HG03159 (cell line): ENCODE measurements around the gene ZNF311.
"Not testable (repeated sequence)": the region's sequence is repeated elsewhere in the genome, so short reads cannot be mapped to it uniquely, and the experiment has no call there.

Experiments used
- ATAC-seq: cut with Tn5 transposase; IDR thresholded peaks from one replicate; pipeline ENCODE4 v1.9.1; 2021; ENCODE audit warnings: mild to moderate bottlenecking, moderate library complexity; ENCODE audit not compliant: unreplicated experiment

Gene ZNF311

DNA sequence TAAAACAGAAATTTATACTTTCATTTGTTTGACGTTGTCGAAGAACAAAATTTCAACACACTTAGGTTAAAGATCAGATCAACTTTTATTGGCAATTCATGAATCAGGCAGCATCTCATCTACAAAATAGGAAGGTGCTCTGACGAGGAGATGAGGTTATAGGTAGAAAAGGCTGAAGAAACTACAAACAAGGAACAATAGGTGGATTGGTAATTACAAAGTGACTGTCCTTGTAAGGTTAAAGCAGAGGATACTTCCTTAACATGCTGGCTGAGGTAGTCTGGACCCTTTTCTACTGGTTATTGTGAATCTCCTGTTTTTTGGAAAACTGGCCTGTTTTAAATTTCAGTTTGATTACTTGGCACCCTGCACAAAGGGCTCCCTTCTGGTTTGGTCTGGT, 48.8 kb downstream of the ZNF311 start:
- no peak for ATAC-seq

DNA sequence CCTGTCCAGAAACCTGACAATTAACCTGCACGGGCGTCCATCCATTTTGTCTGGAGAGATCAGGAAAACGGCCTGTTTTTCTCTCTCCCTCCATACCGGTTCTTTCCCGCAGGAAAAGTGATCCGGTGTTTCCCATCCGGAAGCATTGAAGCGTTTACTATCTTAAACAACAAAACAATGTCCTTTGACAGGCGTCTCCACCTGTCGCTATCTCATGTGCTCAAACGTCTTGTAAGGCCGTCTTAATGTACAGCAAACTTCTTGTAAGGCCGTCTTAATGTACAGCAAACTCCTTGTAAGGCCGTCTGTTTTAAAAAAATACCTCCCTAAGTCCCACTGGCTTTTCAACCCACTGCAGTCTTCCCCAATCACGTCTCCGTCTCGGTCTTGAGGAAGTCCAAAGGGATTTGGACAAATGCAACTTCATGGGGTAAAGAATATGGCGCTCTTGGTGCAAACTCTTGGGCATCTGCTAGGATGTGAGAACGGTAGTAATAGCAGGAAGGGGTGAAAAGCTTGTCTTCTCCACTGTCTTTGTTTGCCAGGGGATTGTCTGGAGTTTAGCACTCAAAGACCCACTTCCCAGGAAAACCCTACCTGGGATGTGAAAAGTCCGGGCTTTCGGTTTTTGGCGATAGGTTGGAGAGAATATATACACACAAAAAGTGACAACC, 51.4 kb downstream of the ZNF311 start:
- ATAC-seq: no peak

DNA sequence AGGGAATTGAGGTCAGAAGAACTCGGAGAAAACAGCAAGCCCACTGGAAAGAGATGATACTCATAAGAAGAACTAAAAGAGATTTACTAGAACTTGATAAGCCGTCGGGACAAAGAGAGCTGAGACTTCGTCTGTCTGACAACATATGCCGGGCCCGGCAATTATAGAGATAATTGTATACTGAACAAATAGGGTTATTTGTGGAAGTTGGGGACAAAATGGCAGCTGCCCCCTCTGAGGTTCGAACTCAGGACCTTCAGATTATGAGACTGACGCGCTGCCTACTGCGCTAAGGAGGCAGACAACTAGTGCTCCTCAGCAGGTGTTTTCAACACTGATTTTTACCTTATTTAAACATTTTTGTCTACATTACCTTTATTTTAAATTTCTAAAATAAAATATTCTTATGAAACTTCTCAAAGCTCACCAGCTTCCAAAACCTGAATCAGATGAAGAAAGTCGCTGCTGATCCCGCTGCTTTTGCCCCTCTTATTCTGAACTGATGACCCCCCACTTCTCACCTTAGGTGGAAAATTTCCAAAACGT, 52.0 kb downstream of the ZNF311 start:
- peak; percentile 45 for ATAC-seq

DNA sequence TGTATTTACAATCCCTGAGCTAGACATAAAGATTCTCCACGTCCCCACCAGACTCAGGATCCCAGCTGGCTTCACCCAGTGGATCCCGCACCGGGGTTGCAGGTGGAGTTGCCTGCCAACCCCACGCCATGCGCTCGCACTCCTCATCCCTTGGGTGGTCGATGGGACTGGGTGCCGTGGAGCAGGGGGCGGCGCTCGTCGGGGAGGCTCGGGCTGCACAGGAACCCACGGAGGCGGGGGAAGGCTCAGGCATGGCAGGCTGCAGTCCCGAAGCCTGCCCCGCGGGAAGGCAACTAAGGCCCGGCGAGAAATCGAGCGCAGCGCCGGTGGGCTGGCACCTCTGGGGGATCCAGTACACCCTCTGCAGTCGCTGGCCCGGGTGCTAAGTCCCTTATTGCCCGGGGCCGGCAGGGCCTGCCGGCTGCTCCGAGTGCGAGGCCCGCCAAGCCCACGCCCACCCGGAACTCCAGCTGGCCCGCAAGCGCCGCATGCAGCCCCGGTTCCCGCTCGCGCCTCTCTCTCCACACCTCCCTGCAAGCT, 55.4 kb downstream of the ZNF311 start:
- not testable (repeated sequence) for ATAC-seq

DNA sequence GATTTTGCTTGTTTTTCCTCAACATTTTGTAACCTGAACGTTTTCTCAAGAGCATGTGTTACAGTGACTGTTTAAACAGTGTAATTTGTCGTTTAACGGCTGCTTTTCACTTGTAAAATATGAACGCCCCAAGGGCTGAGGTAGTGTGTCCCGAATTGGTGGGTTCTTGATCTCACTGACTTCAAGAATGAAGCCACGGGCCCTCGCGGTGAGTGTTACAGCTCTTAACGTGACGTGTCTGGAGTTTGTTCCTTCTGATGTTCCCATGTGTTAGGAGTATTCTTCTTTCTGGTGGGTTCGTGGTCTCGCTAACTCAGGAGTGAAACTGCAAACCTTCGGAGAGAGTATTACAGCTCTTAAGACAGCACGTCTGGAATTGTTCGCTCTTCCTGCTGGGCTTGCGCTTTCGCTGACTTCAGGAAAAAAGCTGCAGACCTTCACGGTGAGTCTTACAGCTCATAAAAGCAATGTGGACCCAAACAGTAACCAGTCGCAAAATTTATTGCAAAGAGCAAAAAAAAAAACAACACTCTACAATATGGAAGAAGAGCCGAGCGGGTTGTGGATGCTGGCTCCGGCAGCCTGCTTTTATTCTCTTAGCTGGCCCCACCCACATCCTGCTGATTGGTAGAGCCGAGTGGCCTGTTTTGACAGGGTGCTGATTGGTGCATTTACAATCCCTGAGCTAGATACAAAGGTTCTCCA, 56.2 kb downstream of the ZNF311 start:
- no peak for ATAC-seq

DNA sequence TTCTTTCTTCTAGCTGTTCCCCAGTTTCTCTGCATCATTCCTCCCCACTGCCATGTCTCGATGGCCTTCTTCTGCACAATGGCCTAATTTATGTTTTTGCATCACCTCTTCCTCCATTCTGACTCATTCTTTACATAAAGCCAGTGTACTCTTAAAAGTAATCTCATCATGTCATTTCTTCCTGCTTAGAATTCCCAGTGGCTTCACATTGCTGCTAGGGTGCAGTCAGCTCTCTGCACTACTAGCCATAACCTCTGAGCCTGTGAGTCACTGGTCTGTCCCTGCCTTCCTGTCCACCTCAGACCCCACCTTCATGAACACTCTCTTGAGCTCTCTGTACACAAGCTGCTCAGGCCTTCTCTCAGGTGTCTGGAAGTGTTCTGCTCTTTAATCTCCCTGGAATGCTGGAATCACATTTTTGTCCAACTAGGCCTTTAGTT, 57.3 kb downstream of the ZNF311 start:
- no peak for ATAC-seq

DNA sequence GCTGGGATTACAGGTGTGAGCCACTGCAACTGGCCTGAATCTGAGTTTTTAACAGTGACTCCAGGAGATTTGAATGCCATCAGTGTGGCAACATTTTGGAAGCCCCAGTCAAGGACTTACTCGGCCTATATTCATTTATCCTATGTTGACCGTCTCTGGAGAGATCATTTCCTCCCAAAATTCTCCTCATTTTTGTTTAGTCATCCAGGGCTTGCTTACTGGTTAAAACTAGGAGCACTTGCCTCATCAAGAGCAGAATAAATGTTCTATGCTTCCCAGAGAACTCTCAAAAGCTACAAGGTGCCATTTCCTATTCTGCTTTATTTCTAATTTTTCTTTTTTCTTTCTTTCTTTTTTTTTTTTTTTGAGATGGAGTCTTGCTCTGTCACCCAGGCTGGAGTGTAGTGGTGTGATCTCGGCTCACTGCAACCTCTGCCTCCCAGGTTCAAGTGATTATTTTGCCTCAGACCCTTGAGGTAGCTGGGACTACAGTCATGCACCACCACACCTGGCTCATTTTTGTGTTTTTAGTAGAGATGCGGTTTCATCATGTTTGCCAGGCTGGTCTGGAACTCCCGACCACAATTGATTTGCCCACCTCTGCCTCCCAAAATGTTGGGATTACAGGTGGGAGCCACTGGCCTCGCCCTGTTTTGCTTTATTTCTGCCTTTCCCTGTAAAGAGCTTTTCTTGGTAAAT, 57.9 kb downstream of the ZNF311 start:
- no peak for ATAC-seq

DNA sequence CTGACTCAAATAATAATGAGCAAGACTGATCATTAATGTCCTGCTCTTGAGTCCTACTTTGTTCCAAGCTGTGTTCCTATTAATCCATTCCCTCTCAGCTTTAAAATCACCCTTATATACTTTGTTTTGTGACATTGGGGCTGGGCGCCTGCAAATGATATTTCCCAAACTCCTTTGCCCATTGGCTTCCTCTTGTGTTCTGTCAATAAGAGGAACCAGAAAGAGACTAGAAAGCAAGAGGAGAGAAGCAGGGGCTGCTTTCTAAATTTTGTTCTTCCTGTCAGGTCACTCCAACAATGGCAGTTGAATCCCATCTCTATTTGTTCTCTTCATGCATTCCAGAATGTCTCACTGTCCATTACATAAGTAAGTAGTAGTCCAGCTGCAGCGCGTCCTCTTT, 59.8 kb downstream of the ZNF311 start:
- ATAC-seq: no peak
